GM12864 (cell line): ENCODE data around the gene PYCARD.

Source experiments
- DNase-seq: peaks from one replicate; pipeline ENCODE4 v3.0.0-alpha.2; 2011; ENCODE audit warnings: low read depth
- H3K4me3 ChIP-seq: 2 replicates; pipeline ENCODE4 v1.5.1; 2011; ENCODE audit warnings: mild to moderate bottlenecking, low read depth, low read length, control low read depth
- TF ChIP-seq, protein P1 (sequence below): IDR thresholded peaks from 2 replicates; pipeline ENCODE4 v1.5.1; 2011; ENCODE audit warnings: low read depth, mild to moderate bottlenecking, moderate library complexity, low read length, control low read depth, inconsistent platforms; ENCODE audit errors: missing control alignments

The PYCARD gene

DNA sequence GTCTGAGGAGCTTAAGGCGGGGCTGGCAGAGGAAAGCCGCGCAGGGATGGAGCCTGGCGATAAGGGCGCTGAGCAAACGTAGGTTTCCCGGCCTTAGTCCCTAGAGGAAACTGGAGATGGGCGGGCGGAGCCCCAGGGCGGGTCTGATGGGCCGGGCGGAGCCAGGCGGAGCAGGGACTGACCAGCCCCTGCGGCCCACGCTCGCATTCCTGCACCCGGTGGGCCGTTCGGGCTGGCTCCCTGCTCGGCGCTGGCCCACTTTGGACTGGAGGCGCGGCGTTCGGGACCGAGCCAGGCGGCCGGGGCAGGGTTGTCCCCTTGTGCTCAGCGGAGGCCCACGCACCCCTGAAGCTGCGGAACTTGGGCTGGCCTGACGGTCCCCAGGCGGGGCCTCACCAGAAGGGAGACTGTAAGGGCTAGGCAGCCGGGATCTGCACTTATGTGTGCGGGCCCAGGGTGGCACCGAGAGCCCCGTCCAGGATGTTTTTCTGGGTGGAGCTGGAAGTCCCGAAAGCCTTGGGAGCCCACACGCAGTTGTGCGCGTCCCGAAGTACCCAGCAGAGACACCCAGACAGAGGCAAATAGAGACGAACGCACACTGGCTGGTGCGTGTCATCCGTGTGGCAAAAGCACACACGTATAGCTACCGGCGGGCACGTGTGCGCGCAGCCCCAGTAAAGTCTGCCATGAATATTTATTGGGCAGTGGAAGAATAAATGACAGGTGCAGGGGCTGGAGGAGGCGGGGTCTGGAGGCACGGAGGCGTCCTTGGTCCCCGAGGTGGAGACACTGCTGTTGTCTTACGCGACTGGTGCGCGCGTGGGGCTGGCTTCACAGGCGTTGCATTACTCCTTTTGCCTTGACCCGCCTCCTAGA lies 13.0 kb upstream of the PYCARD start:
- no peak overlapping the region for H3K4me3 ChIP-seq
- no peak for DNase-seq

DNA sequence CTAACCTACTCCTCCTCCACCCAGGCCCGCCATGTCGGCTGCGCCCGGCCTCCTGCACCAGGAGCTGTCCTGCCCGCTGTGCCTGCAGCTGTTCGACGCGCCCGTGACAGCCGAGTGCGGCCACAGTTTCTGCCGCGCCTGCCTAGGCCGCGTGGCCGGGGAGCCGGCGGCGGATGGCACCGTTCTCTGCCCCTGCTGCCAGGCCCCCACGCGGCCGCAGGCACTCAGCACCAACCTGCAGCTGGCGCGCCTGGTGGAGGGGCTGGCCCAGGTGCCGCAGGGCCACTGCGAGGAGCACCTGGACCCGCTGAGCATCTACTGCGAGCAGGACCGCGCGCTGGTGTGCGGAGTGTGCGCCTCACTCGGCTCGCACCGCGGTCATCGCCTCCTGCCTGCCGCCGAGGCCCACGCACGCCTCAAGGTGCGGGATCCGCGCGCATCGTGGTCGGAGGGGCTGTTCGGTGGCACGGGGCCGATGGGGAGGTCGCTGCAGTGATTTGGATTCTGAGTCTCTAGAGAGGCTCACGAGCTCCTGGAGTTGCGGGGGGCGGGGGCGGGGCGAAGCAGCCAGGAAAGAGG lies 12.2 kb upstream of the PYCARD start:
- DNase-seq: no peak
- TF ChIP-seq, protein P1, sequence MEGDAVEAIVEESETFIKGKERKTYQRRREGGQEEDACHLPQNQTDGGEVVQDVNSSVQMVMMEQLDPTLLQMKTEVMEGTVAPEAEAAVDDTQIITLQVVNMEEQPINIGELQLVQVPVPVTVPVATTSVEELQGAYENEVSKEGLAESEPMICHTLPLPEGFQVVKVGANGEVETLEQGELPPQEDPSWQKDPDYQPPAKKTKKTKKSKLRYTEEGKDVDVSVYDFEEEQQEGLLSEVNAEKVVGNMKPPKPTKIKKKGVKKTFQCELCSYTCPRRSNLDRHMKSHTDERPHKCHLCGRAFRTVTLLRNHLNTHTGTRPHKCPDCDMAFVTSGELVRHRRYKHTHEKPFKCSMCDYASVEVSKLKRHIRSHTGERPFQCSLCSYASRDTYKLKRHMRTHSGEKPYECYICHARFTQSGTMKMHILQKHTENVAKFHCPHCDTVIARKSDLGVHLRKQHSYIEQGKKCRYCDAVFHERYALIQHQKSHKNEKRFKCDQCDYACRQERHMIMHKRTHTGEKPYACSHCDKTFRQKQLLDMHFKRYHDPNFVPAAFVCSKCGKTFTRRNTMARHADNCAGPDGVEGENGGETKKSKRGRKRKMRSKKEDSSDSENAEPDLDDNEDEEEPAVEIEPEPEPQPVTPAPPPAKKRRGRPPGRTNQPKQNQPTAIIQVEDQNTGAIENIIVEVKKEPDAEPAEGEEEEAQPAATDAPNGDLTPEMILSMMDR: no peak
- H3K4me3 ChIP-seq: no peak overlapping the region

More for the DNA sequence above, 13.0 kb upstream of the PYCARD start:
- TF ChIP-seq, protein P1: no peak

DNA sequence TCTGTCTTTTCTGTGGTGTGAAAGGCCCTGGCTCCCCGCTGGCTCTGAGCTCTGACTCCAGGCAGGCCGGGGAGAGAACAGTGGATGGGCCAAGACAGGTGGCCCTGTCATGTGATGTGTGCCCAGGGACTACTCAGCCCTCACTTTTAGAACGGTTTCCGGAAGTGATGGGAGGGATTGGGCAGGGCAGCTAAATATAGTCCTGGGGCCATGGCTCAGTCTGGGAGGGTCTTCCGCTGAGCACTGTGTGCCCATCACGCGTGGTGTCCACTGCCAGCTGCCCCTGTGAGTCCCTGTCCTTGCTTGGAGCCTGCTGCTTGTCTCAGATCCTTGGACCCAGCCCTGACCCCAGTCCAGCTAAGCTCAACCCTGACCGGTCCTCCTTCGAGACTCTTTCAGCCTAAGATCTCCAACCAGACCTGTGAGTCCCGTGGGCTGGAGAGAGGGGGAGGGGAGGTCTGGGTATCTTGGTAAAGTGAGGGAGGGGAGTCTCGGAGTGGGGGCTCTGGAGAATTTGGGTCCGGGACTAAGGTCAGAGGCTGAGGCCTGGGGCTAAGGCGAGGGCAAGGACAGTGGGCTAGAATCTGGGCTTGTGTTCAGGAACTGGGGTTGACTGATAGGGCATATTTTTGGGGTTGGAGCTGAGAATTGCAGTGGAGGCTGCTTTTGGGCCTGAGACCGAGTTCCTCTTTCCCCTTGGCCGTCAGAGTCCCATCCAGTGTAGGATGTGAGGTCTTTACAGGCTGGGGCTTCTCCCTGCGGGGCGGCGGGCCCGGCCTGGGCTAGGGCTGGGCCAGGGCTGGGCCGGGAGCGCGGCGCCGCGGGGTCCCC lies 11.5 kb upstream of the PYCARD start, which contains the start of gene TRIM72:
TSS of gene TRIM72 (plus strand) at position 243 of the 831 bp plus-strand sequence. CDS start 620 bp downstream, outside the sequence.
- no peak for DNase-seq
- H3K4me3 ChIP-seq: no peak within 1 kb of the TSS
- TF ChIP-seq, protein P1: no peak

DNA sequence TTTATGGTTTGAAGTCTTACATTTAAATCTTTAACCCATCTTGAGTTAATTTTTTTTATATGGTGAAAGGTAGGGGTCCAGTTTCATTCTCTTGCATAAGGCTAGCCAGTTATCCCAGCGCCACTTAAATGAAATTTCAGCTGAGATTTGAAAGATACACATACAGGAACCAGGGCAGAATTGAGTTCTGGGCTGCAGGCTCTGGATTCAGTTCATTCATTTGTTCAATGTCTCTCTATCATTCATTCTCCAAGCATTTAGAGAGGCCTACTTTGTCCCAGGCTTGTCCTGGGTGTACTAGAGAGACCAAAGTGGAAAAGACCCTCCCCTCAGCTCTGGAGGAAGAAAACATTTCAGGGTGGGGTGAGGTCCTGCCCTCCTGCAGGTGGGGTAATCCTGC lies 10.8 kb upstream of the PYCARD start:
- TF ChIP-seq, protein P1: no peak
- no peak for DNase-seq
- no peak overlapping the region for H3K4me3 ChIP-seq

DNA sequence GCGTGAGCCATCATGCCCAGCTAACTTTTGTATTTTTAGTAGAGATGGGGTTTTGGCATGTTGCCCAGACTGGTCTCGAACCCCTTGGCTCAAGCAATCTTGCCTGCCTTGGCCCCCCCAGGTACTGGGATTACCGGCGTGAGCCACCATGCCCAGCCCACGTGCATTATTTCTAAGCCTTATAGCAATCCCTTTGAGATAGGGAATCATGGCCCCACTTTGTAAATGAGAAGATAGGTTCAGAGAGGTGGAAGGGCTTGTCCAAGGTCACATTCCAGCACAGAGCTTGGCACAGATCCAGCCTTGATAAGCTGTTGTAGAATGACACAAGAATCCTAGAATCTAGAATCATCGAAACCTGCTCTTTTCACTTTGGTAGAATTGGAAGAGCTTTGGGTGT lies 4.2 kb upstream of the PYCARD start:
- TF ChIP-seq, protein P1: no peak
- DNase-seq: no peak
- H3K4me3 ChIP-seq: no peak overlapping the region

DNA sequence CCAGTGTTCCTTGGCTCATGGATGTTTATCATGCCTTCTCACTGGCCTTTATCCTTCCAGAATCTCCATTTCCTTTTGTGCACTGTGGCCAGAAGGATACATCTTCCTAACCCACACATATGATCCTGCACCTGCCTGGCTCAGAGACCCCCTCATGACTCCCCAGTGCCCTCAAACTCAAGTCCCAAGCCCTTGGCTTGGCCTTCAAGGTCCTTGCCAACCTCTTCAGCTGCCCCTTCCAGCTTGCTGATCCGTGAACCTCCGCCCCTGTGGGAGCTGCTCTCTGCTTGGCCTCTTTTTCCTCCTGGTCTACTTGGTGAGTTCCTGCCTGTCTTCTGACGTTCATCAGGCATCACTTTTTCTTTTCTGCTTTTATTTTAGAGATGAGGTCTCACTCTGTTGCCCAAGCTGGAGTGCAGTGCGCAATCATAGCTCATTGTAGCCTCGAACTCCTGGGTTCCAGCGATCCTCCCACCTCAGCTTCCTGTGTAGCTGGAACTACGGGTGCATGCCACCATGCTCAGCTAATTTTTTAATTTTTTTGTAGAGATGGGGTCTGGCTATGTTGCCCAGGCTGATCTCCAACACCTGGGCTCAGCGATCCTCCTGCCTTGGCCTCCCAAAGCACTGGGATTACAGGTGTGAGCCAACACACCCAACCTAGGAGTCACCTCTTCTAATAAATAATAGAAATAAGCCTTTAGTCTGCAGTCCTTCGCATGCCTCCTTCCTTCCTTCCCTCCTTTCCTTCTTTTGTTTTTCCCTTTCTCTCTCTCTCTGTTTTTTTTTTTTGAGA lies 2.5 kb upstream of the PYCARD start:
- no peak overlapping the region for H3K4me3 ChIP-seq
- DNase-seq: no peak
- TF ChIP-seq, protein P1: no peak
